Immature natural killer cell (primary cell): ENCODE measurements around the gene SLC7A8. TPM values are rescaled to one million over a fixed set of nuclear protein-coding genes. Genes with fewer than 3 reads are reported as not detected.

Experiments
- DNase-seq, 3 donors: peaks; one replicate each; pipeline ENCODE4 v3.0.0; 2022; ENCODE audit warnings: mixed read lengths in 1 of 3
- H3K27ac Mint-ChIP-seq, 6 donors: one replicate each; pipeline ENCODE4 v1.8.0; 2020; ENCODE audit warnings: mixed read lengths in 6 of 6, mild to moderate bottlenecking in 5 of 6, inconsistent platforms in 4 of 6, moderate library complexity in 3 of 6
- H3K27me3 Mint-ChIP-seq, 3 donors: one replicate each; pipeline ENCODE4 v1.8.0; 2020 to 2021; ENCODE audit warnings: low read depth in 3 of 3, mild to moderate bottlenecking in 3 of 3, mixed read lengths in 3 of 3, moderate library complexity in 3 of 3, inconsistent platforms in 1 of 3
- H3K36me3 Mint-ChIP-seq, 3 donors: one replicate each; pipeline ENCODE4 v1.8.0; 2020; ENCODE audit warnings: mixed read lengths in 3 of 3, inconsistent platforms in 2 of 3, mild to moderate bottlenecking in 2 of 3
- H3K4me1 Mint-ChIP-seq, 2 donors: one replicate each; pipeline ENCODE4 v1.8.0; 2020; ENCODE audit warnings: inconsistent platforms in 2 of 2, mild to moderate bottlenecking in 2 of 2, mixed read lengths in 2 of 2, moderate library complexity in 1 of 2
- H3K4me3 Mint-ChIP-seq, 5 donors: one replicate each; pipeline ENCODE4 v1.8.0; 2020; ENCODE audit warnings: mild to moderate bottlenecking in 5 of 5, mixed read lengths in 5 of 5, inconsistent platforms in 3 of 5, moderate library complexity in 3 of 5
- H3K9me3 Mint-ChIP-seq, 6 donors: one replicate each; pipeline ENCODE4 v1.8.0; 2020; ENCODE audit warnings: mild to moderate bottlenecking in 6 of 6, mixed read lengths in 6 of 6, inconsistent platforms in 4 of 6, moderate library complexity in 3 of 6
- polyA plus RNA-seq, 3 donors: library from polyadenylated mRNA; unstranded; fragments of 300-500 nt; fragmentation: Illumina TruSeq; gene quantifications; one replicate each; pipeline ENCODE4 v1.2.3, GENCODE V29; 2021

The SLC7A8 gene
- polyA plus RNA-seq, 3 donors from 2014 or later, result 0.45 TPM; not detected in 2

- Mint-ChIP-seq H3K4me3 (no peak overlapping the region), H3K27ac (peak overlapping the region in 1 of 6 donors; percentile 55), H3K4me1 (peaks cover 1 to 3% of the 10 kb centered on the region in 2 donors), H3K27me3 (peaks cover 0 to 3% (median 3%) of the 10 kb centered on the region in 3 donors), H3K36me3 (peaks cover 0 to 6% (median 2%) of the 10 kb centered on the region in 3 donors), H3K9me3 (no peaks in the 10 kb centered on the region)
- DNase-seq, result no peak
Observed at GRCh38 chr14:23104070-23104590, 79.3 kb downstream of the SLC7A8 start.

DNA sequence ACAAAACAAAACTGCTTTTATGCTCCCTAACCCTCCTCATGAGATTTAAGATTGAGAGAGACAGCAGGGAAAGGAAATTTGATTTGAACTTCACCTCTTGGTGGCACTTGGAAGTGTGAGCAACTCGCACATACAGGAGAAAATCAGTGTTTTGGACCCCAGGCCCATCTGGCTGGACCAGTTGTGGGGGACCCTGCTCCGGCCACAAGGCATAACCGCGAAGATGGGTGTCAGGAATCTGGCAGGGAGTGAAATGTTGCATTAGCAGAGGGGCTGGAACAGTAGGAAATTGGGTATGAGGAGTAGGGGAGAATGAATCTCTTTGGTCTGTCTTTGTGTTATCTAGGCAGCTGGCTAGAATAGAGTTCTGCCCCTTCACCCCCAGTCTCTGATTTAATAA, 79.9 kb downstream of the SLC7A8 start:
- Mint-ChIP-seq H3K4me1 (peaks cover 2 to 7% of the 10 kb centered on the region in 2 donors), H3K36me3 (peaks cover 0 to 6% (median 6%) of the 10 kb centered on the region in 3 donors), H3K4me3 (no peak overlapping the region), H3K9me3 (no peaks in the 10 kb centered on the region), H3K27ac (no peak overlapping the region), H3K27me3 (peaks cover 0 to 3% (median 3%) of the 10 kb centered on the region in 3 donors)
- DNase-seq, result no peak

DNA sequence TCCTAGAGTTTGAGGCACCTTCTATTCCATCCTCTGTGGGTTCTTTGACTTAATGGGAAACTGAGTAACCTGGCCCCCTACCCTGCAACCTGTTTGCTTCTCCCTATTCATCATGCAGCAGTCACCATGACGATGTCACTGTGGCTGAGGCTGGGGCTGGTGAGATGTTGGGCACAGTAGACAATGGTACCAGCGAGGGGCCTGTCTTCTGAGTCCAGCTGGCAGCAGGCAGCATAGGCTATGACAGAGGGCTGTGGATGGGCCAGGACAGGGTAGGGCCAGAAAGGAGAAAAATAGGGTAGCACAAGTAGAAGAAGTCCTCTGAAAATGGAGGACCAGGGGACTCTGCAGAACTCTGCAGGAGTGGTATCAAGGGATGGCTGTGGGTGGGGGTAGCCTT, 80.7 kb downstream of the SLC7A8 start:
- Mint-ChIP-seq H3K4me1 (peaks cover 2 to 7% of the 10 kb centered on the region in 2 donors), H3K36me3 (peaks cover 0 to 6% (median 6%) of the 10 kb centered on the region in 3 donors), H3K27me3 (peaks cover 0 to 3% (median 3%) of the 10 kb centered on the region in 3 donors), H3K4me3 (no peak overlapping the region), H3K9me3 (no peaks in the 10 kb centered on the region), H3K27ac (no peak overlapping the region)
- no peak for DNase-seq

DNA sequence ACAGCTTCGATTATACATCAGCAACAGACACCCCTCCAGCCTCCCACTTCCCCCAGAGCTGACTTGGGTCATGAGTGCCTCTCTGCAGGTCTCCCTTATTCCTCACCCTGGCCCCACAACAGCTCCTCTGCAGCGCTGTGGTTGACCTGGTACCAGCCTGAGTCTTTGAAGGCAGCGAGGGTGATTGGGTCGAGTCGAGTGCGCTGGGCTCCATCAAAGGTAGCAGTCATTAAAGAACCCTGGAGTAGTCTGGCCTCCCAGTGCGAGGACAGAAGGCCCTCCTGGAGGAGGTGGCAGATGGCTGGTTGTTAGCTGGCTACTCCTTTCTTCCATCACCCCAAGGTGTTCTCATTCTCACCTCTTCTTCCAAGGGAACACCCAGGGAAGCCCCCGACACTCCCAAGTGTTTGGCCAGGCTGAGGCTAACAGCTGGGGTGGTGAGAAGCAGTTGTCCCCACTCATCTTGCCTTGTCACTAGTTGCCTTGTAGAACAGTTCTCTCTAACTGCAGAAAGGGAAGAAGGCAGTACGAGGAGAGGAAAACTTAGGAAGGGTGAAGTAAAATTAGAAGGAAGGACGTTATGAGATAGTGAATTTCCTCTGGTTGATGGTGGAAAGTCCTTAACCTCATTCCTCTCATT, 81.4 kb downstream of the SLC7A8 start:
- no peak for DNase-seq
- Mint-ChIP-seq H3K27ac (no peak overlapping the region), H3K4me1 (peaks cover 2 to 7% of the 10 kb centered on the region in 2 donors), H3K9me3 (no peaks in the 10 kb centered on the region), H3K4me3 (no peak overlapping the region), H3K36me3 (peaks cover 0 to 13% (median 8%) of the 10 kb centered on the region in 3 donors), H3K27me3 (peaks cover 0 to 3% (median 3%) of the 10 kb centered on the region in 3 donors)

GRCh38 chr14:23101213-23101970, 82.1 kb downstream of the SLC7A8 start:
- peaks cover 0 to 3% (median under 1%) of the 10 kb centered on the region in 3 donors for H3K27me3 Mint-ChIP-seq
- no peaks in the 10 kb centered on the region for H3K9me3 Mint-ChIP-seq
- H3K4me3 Mint-ChIP-seq, result no peak overlapping the region
- H3K27ac Mint-ChIP-seq, result peak overlapping the region in 1 of 6 donors; percentile 40
- H3K36me3 Mint-ChIP-seq, result peaks cover 0 to 15% (median 9%) of the 10 kb centered on the region in 3 donors
- peaks cover 2 to 7% of the 10 kb centered on the region in 2 donors for H3K4me1 Mint-ChIP-seq
- DNase-seq, result no peak

GRCh38 chr14:23099212-23099861, 84.1 kb downstream of the SLC7A8 start:
- peaks cover 0 to 3% (median 0%) of the 10 kb centered on the region in 3 donors for H3K27me3 Mint-ChIP-seq
- H3K27ac Mint-ChIP-seq, result peak overlapping the region in 2 of 6 donors; percentile 10 to 37
- no peaks in the 10 kb centered on the region for H3K9me3 Mint-ChIP-seq
- no peak for DNase-seq
- peaks cover 2 to 7% of the 10 kb centered on the region in 2 donors for H3K4me1 Mint-ChIP-seq
- no peak overlapping the region for H3K4me3 Mint-ChIP-seq
- peaks cover 0 to 15% (median 9%) of the 10 kb centered on the region in 3 donors for H3K36me3 Mint-ChIP-seq

GRCh38 chr14:23097786-23098185, 85.7 kb downstream of the SLC7A8 start:
- H3K27ac Mint-ChIP-seq, result peak overlapping the region in 4 of 6 donors; percentile 54 to 86 (median 70)
- peaks cover 2 to 7% of the 10 kb centered on the region in 2 donors for H3K4me1 Mint-ChIP-seq
- peak overlapping the region in 3 of 5 donors; percentile 1 to 68 (median 59) for H3K4me3 Mint-ChIP-seq
- peaks cover 0 to 2% (median 0%) of the 10 kb centered on the region in 3 donors for H3K27me3 Mint-ChIP-seq
- no peak for DNase-seq
- H3K36me3 Mint-ChIP-seq, result peaks cover 0 to 15% (median 9%) of the 10 kb centered on the region in 3 donors
- H3K9me3 Mint-ChIP-seq, result no peaks in the 10 kb centered on the region

GRCh38 chr14:23095196-23096108, 88.0 kb downstream of the SLC7A8 start, which contains the start of gene C14orf119:
Gene C14orf119 (plus strand): TSS chr14:23095505. CDS start chr14:23097659, 2,154 bp downstream.
- no peaks in the 10 kb centered on the region for H3K9me3 Mint-ChIP-seq
- H3K27ac Mint-ChIP-seq, result no peak within 1 kb of the TSS
- peaks cover 8 to 19% (median 16%) of the 10 kb centered on the region in 3 donors for H3K36me3 Mint-ChIP-seq
- H3K4me3 Mint-ChIP-seq, result no peak within 1 kb of the TSS
- peaks cover 9 to 11% of the 10 kb centered on the region in 2 donors for H3K4me1 Mint-ChIP-seq
- DNase-seq, result peak; percentile 100
- no peaks in the 10 kb centered on the region for H3K27me3 Mint-ChIP-seq

DNA sequence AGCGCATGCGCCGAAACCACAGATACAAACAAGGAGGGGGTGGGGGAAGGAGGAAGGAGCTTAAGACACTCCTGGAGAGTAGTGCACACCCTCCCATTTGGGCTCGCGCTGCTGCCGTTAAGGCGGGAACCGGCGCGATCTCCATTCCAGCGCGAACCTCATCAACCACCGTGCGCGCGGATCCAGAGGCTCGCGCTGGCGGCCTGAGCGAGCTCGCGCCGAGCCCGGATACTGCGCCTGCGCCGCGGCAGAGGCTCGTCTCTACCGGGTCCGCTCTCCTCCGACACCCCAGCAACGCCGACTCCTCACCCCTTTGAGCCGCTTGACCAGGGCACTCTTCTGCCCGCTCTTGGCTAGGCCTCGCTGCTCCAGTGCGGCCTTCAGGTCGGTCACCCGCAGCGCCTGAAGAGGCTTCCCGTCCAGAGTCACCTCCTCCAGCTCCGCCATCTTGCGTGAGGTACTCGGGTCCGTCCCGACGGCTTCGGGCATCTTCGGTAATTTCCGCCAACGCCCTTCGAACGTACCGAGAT, 88.7 kb downstream of the SLC7A8 start, which contains the start of gene ACIN1:
Gene ACIN1 (minus strand): TSS at position 471 of the 530 bp plus-strand sequence. CDS start 24 bp downstream, at position 447.
- DNase-seq, result no peak
- Mint-ChIP-seq H3K9me3 (no peaks in the 10 kb centered on the region), H3K27ac (no peak within 1 kb of the TSS), H3K4me3 (no peak within 1 kb of the TSS), H3K36me3 (peaks cover 15 to 23% (median 22%) of the 10 kb centered on the region in 3 donors), H3K4me1 (peaks cover 11 to 18% of the 10 kb centered on the region in 2 donors), H3K27me3 (no peaks in the 10 kb centered on the region)

DNA sequence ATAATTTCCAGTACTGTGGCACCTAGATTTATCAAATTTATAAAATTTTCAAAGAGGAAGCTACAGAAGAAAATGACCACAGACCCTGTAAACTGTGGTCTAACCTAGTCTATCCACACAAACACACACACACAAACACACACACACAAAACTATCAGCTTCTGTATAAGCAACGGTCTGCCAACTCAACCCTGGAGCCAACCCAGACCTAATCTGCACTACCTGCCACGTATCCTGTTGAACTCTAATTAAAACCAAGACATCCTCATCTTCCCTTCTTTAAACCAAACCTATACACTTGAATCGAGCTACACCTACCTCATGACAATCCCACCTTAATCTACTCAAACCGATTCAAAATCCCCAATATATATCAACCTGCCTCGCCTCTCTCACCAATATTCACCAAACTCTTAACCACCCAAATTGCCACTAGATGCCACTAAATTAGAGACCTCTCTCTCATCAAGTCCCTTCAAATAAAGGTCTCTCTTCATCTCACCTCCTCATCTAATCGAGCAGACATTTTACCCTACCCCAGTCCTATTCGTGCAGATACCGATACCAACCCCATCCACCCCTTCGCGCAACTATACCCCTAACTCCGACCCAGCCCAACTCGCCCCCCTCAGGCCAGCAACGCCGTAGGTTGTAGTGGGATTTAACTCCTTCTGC, 89.3 kb downstream of the SLC7A8 start:
- Mint-ChIP-seq H3K27me3 (no peaks in the 10 kb centered on the region), H3K4me1 (peaks cover 10 to 21% of the 10 kb centered on the region in 2 donors), H3K4me3 (no peak overlapping the region), H3K27ac (no peak overlapping the region), H3K9me3 (no peaks in the 10 kb centered on the region), H3K36me3 (peaks cover 21 to 27% (median 26%) of the 10 kb centered on the region in 3 donors)
- no peak for DNase-seq

- H3K27me3 Mint-ChIP-seq, result no peaks in the 10 kb centered on the region
- peak overlapping the region in 3 of 6 donors; percentile 6 to 17 (median 10) for H3K27ac Mint-ChIP-seq
- H3K36me3 Mint-ChIP-seq, result peaks cover 21 to 25% (median 22%) of the 10 kb centered on the region in 3 donors
- no peak for DNase-seq
- no peaks in the 10 kb centered on the region for H3K9me3 Mint-ChIP-seq
- H3K4me1 Mint-ChIP-seq, result peaks cover 9 to 17% of the 10 kb centered on the region in 2 donors
- H3K4me3 Mint-ChIP-seq, result peak overlapping the region in 2 of 5 donors; percentile 29 to 54
Observed at GRCh38 chr14:23093526-23093925, 89.9 kb downstream of the SLC7A8 start.

GRCh38 chr14:23093104-23093503, 90.4 kb downstream of the SLC7A8 start:
- DNase-seq, result no peak
- Mint-ChIP-seq H3K27me3 (no peaks in the 10 kb centered on the region), H3K4me1 (peaks cover 9 to 19% of the 10 kb centered on the region in 2 donors), H3K36me3 (peaks cover 21 to 25% (median 22%) of the 10 kb centered on the region in 3 donors), H3K9me3 (no peaks in the 10 kb centered on the region), H3K27ac (peak overlapping the region in 4 of 6 donors; percentile 6 to 35 (median 18)), H3K4me3 (peak overlapping the region in 3 of 5 donors; percentile 25 to 54 (median 29))
